HL-60/S4 (cell line): Measurements from ENCODE around the gene RGP1.

Experiments used
- in situ Hi-C: fragments of 300-500 bp; cut with MboI; formaldehyde crosslinking; loops from 2 replicates; pipeline ENCODE4 v1.14.3; 2022; ENCODE audit warnings: low sequenced_read_pairs

The RGP1 gene

GRCh38 chr9:35767458-35767857 lies 18.4 kb downstream of the RGP1 start:
- in situ Hi-C loops, result no loop called here

GRCh38 chr9:35769763-35770162 lies 20.7 kb downstream of the RGP1 start:
- in situ Hi-C loops, result no loop called here

GRCh38 chr9:35771075-35771433 lies 22.0 kb downstream of the RGP1 start:
- in situ Hi-C loops, result no loop called here

- in situ Hi-C loops, result no loop called here
These were observed 22.4 kb downstream of the RGP1 start for GRCh38 chr9:35771534-35771933.

GRCh38 chr9:35771943-35772342 lies 22.9 kb downstream of the RGP1 start:
- in situ Hi-C loops, result no loop called here

- in situ Hi-C loops, result loop anchor here (25.0 kb wide), 1 partner anchor 112 kb away; no protein-coding TSS in a partner anchor
These were observed 26.0 kb downstream of the RGP1 start for GRCh38 chr9:35774907-35775635.

- in situ Hi-C loops, result loop anchor here (25.0 kb wide), 1 partner anchor 111 kb away; no protein-coding TSS in a partner anchor
These were observed 26.9 kb downstream of the RGP1 start for GRCh38 chr9:35776018-35776417.

GRCh38 chr9:35778496-35778895 lies 29.4 kb downstream of the RGP1 start:
- in situ Hi-C loops, result loop anchor here (25.0 kb wide), 1 partner anchor 109 kb away; no protein-coding TSS in a partner anchor

- in situ Hi-C loops, result loop anchor here (25.0 kb wide), 1 partner anchor 106 kb away; no protein-coding TSS in a partner anchor
These were observed 32.0 kb downstream of the RGP1 start for GRCh38 chr9:35781066-35781465.

GRCh38 chr9:35783418-35783817 lies 34.3 kb downstream of the RGP1 start:
- in situ Hi-C loops, result loop anchor here (25.0 kb wide), 1 partner anchor 104 kb away; no protein-coding TSS in a partner anchor

GRCh38 chr9:35789541-35789940 lies 40.5 kb downstream of the RGP1 start:
- in situ Hi-C loops, result loop anchor here (25.0 kb wide), 1 partner anchor 98 kb away; no protein-coding TSS in a partner anchor

GRCh38 chr9:35790025-35790384 lies 40.9 kb downstream of the RGP1 start:
- in situ Hi-C loops, result loop anchor here (25.0 kb wide), 1 partner anchor 97 kb away; no protein-coding TSS in a partner anchor

GRCh38 chr9:35790385-35791296 lies 41.6 kb downstream of the RGP1 start:
- in situ Hi-C loops, result loop anchor here (25.0 kb wide), 1 partner anchor 97 kb away; no protein-coding TSS in a partner anchor

GRCh38 chr9:35791297-35791921 lies 42.3 kb downstream of the RGP1 start, which contains the start of gene NPR2:
Gene NPR2 (plus strand): TSS chr9:35791591. CDS start chr9:35792409, 818 bp downstream.
- in situ Hi-C loops, result loop anchor here (25.0 kb wide), 1 partner anchor 96 kb away; no protein-coding TSS in a partner anchor

- in situ Hi-C loops, result loop anchor here (25.0 kb wide), 1 partner anchor 95 kb away; no protein-coding TSS in a partner anchor
These were observed 43.1 kb downstream of the RGP1 start for GRCh38 chr9:35792024-35792813.

GRCh38 chr9:35792826-35793225 lies 43.7 kb downstream of the RGP1 start:
- in situ Hi-C loops, result loop anchor here (25.0 kb wide), 1 partner anchor 94 kb away; no protein-coding TSS in a partner anchor

- in situ Hi-C loops, result loop anchor here (25.0 kb wide), 1 partner anchor 94 kb away; no protein-coding TSS in a partner anchor
These were observed 44.4 kb downstream of the RGP1 start for GRCh38 chr9:35793461-35793860.

GRCh38 chr9:35795695-35796094 lies 46.6 kb downstream of the RGP1 start:
- in situ Hi-C loops, result loop anchor here (25.0 kb wide), 1 partner anchor 92 kb away; no protein-coding TSS in a partner anchor

GRCh38 chr9:35797311-35798109 lies 48.4 kb downstream of the RGP1 start:
- in situ Hi-C loops, result loop anchor here (25.0 kb wide), 1 partner anchor 90 kb away; no protein-coding TSS in a partner anchor
